Measurements from ENCODE around the gene EIF3K. TPM values are rescaled to one million over a fixed set of nuclear protein-coding genes. Genes with fewer than 3 reads are reported as not detected.

EIF3K gene
- total and polyA plus RNA-seq, 2 of the 13 experiments (the other 11 are each of a cell fraction or from before 2014, with no cell fraction given), result 179 to 258 TPM

- no peak for TF ChIP-seq TRIM24 (CRISPR knock-in tag; IDR thresholded peaks at IDR 0.05)
- TF ChIP-seq ZNF773 (CRISPR knock-in tag; IDR thresholded peaks at IDR 0.05; ENCODE audit: borderline replicate concordance), result no peak
- TF ChIP-seq ZNF614 (CRISPR knock-in tag; IDR thresholded peaks at IDR 0.05; ENCODE audit: borderline replicate concordance), result no peak
- TF ChIP-seq CEBPB (IDR thresholded peaks at IDR 0.05; ENCODE audit: borderline replicate concordance, low read depth, low read length), result peak; percentile 48; the same call in 1 of the 2 replicates
- no peak for TF ChIP-seq TEAD3 (CRISPR knock-in tag; optimal IDR thresholded peaks at IDR 0.05; ENCODE audit: borderline replicate concordance)
- TF ChIP-seq TEF (CRISPR knock-in tag; IDR thresholded peaks at IDR 0.05), result peak; percentile 81; the same call in 1 of the 2 replicates
- TF ChIP-seq, protein P1, sequence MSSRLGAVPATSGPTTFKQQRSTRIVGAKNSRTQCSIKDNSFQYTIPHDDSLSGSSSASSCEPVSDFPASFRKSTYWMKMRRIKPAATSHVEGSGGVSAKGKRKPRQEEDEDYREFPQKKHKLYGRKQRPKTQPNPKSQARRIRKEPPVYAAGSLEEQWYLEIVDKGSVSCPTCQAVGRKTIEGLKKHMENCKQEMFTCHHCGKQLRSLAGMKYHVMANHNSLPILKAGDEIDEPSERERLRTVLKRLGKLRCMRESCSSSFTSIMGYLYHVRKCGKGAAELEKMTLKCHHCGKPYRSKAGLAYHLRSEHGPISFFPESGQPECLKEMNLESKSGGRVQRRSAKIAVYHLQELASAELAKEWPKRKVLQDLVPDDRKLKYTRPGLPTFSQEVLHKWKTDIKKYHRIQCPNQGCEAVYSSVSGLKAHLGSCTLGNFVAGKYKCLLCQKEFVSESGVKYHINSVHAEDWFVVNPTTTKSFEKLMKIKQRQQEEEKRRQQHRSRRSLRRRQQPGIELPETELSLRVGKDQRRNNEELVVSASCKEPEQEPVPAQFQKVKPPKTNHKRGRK (CRISPR knock-in tag; IDR thresholded peaks at IDR 0.05), result no peak
- 0 out of 2 replicates have a peak, but pooled peaks have one; percentile 12 for TF ChIP-seq CREM (IDR thresholded peaks at IDR 0.05)
- TF ChIP-seq CREM (CRISPR knock-in tag; IDR thresholded peaks at IDR 0.05), result no peak
- TF ChIP-seq TBL1XR1 (IDR thresholded peaks at IDR 0.05; ENCODE audit: borderline replicate concordance, low read length, partially characterized antibody), result no peak
- no peak for TF ChIP-seq ZNF333 (CRISPR knock-in tag; IDR thresholded peaks at IDR 0.05; ENCODE audit: borderline replicate concordance)
- TF ChIP-seq ZBTB42 (CRISPR knock-in tag; IDR thresholded peaks at IDR 0.05), result no peak
- no peak for TF ChIP-seq ZNF570 (CRISPR knock-in tag; IDR thresholded peaks at IDR 0.05; ENCODE audit: borderline replicate concordance)
- TF ChIP-seq, protein P2, sequence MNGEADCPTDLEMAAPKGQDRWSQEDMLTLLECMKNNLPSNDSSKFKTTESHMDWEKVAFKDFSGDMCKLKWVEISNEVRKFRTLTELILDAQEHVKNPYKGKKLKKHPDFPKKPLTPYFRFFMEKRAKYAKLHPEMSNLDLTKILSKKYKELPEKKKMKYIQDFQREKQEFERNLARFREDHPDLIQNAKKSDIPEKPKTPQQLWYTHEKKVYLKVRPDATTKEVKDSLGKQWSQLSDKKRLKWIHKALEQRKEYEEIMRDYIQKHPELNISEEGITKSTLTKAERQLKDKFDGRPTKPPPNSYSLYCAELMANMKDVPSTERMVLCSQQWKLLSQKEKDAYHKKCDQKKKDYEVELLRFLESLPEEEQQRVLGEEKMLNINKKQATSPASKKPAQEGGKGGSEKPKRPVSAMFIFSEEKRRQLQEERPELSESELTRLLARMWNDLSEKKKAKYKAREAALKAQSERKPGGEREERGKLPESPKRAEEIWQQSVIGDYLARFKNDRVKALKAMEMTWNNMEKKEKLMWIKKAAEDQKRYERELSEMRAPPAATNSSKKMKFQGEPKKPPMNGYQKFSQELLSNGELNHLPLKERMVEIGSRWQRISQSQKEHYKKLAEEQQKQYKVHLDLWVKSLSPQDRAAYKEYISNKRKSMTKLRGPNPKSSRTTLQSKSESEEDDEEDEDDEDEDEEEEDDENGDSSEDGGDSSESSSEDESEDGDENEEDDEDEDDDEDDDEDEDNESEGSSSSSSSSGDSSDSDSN (CRISPR knock-in tag; IDR thresholded peaks at IDR 0.05), result 0 out of 2 replicates have a peak, but pooled peaks have one; percentile 6
- no peak for TF ChIP-seq RNF2 (conservative IDR thresholded peaks at IDR 0.05; ENCODE audit: low read depth)
- no peak for TF ChIP-seq PLSCR1 (CRISPR knock-in tag; IDR thresholded peaks at IDR 0.05; ENCODE audit: borderline replicate concordance)
- TF ChIP-seq PRPF4 (IDR thresholded peaks at IDR 0.05; ENCODE audit: low read depth, low read length, poor library complexity, severe bottlenecking), result no peak
- TF ChIP-seq XRCC5 (optimal IDR thresholded peaks at IDR 0.05; ENCODE audit: low read length), result no peak
- TF ChIP-seq ZNF839 (CRISPR knock-in tag; IDR thresholded peaks at IDR 0.05; ENCODE audit: borderline replicate concordance), result no peak
- no peak for TF ChIP-seq ZSCAN21 (CRISPR knock-in tag; IDR thresholded peaks at IDR 0.05; ENCODE audit: borderline replicate concordance)
- TF ChIP-seq ATF7-NPFF (CRISPR knock-in tag; IDR thresholded peaks at IDR 0.05; ENCODE audit: low read depth), result no peak
- 0 out of 2 replicates have a peak, but pooled peaks have one; percentile 38 for TF ChIP-seq ZNF878 (CRISPR knock-in tag; IDR thresholded peaks at IDR 0.05)
- no peak for TF ChIP-seq PHB2 (IDR thresholded peaks at IDR 0.05; ENCODE audit: partially characterized antibody)
- 0 out of 4 replicates have a peak, but pooled peaks of 1 of the 2 experiments have one; percentile 21 for TF ChIP-seq EP300 (IDR thresholded peaks at IDR 0.05; ENCODE audit: low read depth in 2 of 2, low read length in 2 of 2)
- TF ChIP-seq EP300 (CRISPR knock-in tag; IDR thresholded peaks at IDR 0.05; ENCODE audit: borderline replicate concordance), result no peak
Measured at GRCh38 chr19:38650911-38651584, 32.1 kb downstream of the EIF3K start (continued).

All from HepG2 (cell line).